Right lobe of liver (tissue), 4 donors: ENCODE results near the gene SPATA9.

Experiments
- CTCF ChIP-seq, 4 donors: fragments of 200-600 bp in 3 of 4; fragments of 450-650 bp in 1 of 4; IDR thresholded peaks; one replicate each; pipeline versions ENCODE4 v1.5.1 to v1.8.0; 2016 to 2022; ENCODE audit warnings: antibody characterized with exemption in 4 of 4, mild to moderate bottlenecking in 2 of 4
- POLR2A ChIP-seq: fragments of 450-650 bp; IDR thresholded peaks from one replicate; pipeline ENCODE4 v1.6.1; 2017; ENCODE audit warnings: antibody characterized with exemption, mild to moderate bottlenecking
- donor health status: DM: no; HTN: no; CAD: no.
- donor health status: DM: no; HTN: no; CAD: no.
- donor health status: DM: no; HTN: yes; CAD: no.

GRCh38 chr5:95633671-95634070 is 49.1 kb downstream of the SPATA9 start:
- TF ChIP-seq POLR2A (no peak), CTCF (IDR thresholded peaks at IDR 0.05) (no peak)
